Testis (tissue), 2 donors: ENCODE data around the gene STK17A.

Source experiments
- POLR2A ChIP-seq: fragments of 450-650 bp; IDR thresholded peaks from one replicate; pipeline ENCODE4 v1.6.1; 2017; ENCODE audit warnings: antibody characterized with exemption, mild to moderate bottlenecking, moderate library complexity
- TF ChIP-seq, protein P1 (sequence below), 3 experiments: fragments of 450-650 bp in 2 of 3; fragments of 200-600 bp in 1 of 3; sonication (generic) in 1 of 3; IDR thresholded peaks; one replicate each; pipeline ENCODE4 v1.5.1; 2016 to 2019; ENCODE audit warnings: antibody characterized with exemption in 3 of 3, mild to moderate bottlenecking in 2 of 3, moderate library complexity in 1 of 3

- TF ChIP-seq, protein P1, sequence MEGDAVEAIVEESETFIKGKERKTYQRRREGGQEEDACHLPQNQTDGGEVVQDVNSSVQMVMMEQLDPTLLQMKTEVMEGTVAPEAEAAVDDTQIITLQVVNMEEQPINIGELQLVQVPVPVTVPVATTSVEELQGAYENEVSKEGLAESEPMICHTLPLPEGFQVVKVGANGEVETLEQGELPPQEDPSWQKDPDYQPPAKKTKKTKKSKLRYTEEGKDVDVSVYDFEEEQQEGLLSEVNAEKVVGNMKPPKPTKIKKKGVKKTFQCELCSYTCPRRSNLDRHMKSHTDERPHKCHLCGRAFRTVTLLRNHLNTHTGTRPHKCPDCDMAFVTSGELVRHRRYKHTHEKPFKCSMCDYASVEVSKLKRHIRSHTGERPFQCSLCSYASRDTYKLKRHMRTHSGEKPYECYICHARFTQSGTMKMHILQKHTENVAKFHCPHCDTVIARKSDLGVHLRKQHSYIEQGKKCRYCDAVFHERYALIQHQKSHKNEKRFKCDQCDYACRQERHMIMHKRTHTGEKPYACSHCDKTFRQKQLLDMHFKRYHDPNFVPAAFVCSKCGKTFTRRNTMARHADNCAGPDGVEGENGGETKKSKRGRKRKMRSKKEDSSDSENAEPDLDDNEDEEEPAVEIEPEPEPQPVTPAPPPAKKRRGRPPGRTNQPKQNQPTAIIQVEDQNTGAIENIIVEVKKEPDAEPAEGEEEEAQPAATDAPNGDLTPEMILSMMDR (IDR thresholded peaks at IDR 0.05) = no peak
- TF ChIP-seq POLR2A = no peak
Observed at GRCh38 chr7:43649755-43650274, 66.9 kb downstream of the STK17A start.
